HG02623 (cell line): ENCODE data around the gene ABHD11.

Source experiments
- ATAC-seq: cut with Tn5 transposase; IDR thresholded peaks from one replicate; pipeline ENCODE4 v1.9.1; 2021; ENCODE audit warnings: moderate library complexity; ENCODE audit not compliant: unreplicated experiment

Gene ABHD11

DNA sequence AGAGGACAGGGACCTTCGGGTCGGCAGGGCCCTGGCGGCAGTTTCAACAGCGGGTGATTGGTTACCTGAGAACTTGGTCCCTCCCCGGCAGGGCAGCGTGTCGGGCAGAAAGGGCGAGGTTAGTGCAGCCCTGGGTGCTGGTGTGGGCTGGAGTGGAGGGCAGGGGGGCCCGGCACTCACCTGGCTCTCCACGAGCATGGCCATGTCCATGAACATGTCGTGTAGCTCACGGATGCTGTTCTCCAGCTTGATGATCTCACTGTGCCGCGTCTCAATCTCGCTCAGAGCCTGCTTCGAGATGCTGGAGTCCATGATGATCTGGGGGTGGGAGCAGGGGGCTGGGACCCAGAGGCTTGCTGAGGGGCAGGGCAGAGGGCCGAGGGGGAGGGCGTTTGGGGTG is 35.9 kb downstream of the ABHD11 start:
- ATAC-seq, result no peak

GRCh38 chr7:73702226-73702625 is 36.4 kb downstream of the ABHD11 start:
- ATAC-seq, result no peak

DNA sequence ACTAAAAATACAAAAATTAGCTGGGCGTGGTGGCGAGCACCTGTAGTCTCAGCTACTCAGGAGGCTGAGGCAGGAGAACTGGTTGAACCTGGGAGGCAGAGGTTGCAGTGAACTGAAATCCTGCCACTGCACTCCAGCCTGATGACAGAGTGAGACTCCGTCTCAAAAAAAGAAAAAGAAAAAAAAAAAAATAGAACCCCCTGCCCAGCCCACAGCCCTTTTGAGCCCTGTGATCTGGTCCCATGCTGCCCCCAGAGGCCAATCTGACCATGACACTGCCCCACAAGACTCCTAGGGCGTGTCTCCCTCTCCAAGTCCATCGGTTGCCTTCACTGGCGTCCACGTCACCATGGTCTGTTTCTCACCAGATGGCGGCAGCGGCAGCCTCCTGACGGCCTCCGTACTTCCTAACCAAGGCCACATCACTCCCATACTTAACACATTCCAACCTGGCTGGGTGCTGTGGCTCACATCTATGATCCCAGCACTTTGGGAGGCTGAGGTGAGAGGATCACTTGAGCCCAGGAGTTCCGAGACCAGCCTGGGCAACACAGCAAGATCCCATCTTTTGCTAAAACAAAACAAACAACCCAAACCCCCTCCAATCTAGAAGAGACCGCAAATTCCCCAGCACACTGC is 37.1 kb downstream of the ABHD11 start:
- no peak for ATAC-seq

DNA sequence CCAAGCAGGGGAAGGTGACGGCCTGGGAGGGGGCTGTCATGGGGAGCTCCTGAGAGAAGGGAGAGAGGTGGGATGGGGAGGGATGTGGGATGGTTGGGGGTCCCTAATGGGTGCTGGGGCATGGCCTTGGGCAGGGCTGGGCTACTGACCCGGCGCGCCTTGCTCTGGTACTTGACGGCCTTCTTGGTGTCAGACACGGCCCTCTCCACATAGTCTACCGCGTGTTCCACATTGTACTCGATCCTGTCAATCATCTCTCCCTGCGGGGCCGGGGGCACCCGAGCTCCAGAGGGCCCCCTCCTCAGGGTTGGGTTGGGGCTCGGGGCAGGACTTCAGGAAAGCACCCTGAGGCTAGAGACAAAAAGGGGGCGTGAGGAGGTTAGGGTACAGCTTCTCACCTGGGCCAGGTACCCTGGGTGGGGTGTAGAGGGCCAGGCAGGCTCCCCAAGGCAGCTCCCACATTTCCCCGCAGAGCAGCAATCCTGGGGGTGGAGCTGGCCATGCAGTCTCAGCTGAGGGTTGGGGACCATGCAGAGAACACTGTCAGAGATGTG is 37.9 kb downstream of the ABHD11 start:
- ATAC-seq, result no peak

DNA sequence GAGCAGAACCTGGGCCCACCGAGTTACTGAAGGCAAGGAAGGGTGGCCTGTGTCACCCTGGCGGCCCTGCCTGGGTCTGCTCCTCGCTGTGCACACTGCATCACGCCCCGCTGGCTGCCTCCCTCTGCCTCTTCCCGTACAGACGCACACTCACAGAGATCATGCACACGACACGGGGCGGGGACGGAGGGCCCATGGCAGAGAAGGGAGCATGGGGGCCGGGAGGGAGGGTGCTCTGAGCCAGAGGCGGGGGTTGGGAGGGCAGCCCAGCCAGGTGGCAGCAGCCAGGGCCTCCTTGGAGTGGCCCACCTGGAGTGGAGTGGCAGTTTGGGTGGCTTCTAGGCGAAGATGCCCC is 38.6 kb downstream of the ABHD11 start:
- ATAC-seq, result no peak

DNA sequence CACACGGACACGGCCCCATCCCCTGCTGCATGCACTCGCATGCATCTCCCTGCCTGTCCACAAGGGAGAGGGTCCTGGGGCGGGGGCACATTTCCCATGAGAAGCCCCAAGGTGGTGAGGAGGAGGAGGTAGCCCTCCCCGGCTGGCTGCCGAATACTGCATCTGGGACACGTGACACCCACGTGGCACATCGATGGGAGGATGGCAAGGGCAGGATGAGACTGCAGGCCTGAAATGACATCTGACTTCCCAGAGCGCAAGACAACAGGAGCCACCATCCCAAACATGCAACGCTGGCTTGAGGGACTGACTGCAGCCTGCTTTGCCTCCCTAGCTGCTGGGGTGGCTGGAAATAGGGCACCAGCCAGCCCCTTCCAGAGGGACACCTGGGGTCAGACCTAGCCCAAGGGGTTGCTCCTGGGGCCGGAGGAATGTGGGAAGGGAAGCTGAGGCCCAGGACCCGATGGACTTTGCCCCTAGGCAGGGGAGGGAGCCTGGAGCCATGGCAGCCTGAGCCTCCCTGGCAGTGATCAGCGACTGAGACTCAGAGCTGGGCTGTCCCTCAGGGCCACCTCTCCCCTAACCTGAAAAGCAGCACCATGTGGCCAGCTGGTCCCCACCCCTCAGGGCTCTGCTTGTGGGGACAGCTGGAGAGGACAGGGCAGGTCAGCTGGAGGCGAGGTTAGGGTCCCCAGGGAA is 39.1 kb downstream of the ABHD11 start:
- no peak for ATAC-seq

- ATAC-seq, result no peak
These were observed 40.2 kb downstream of the ABHD11 start for GRCh38 chr7:73698410-73698809.

- ATAC-seq, result no peak
These were observed 42.2 kb downstream of the ABHD11 start for GRCh38 chr7:73696372-73696771.

DNA sequence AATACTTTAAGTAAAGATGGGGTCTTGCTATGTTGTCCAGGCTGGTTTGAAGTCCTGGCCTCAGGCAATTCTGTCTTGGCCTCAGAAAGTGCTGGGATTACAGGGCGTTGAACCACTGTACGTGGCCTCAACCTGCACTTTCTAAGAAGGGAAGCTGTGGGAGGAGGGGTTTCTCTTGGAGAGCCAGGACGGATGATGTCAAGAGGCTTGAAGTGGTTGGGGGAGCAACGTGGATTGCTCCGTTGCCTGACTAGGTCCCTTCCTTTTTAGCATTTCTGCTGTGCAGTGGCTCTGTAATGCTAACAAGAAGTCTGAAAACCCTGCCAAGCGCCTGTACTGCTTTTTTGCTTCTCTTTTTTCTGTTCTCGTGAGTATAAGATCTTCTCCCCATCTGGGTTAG is 48.0 kb downstream of the ABHD11 start:
- no peak for ATAC-seq

- no peak for ATAC-seq
These were observed 50.3 kb downstream of the ABHD11 start for GRCh38 chr7:73688288-73688687.
